ENCODE results near the gene SNX27. TPM values are rescaled to one million over a fixed set of nuclear protein-coding genes. Genes with fewer than 3 reads are reported as not detected.

The SNX27 gene
- total RNA-seq, 1 experiment from 2014 or later: 42.2 TPM

GRCh38 chr1:151604291-151604690 lies 7.6 kb upstream of the SNX27 start:
- H3K9me2 ChIP-seq (ENCODE audit: insufficient read depth): no peaks in the 10 kb centered on the region
- no TSS peak for BruUV-seq (replicated peaks)
- H3K36me3 ChIP-seq (ENCODE audit: control insufficient read depth in 1 of 2, insufficient read depth in 2 of 2, low read length in 2 of 2): no peaks in the 10 kb centered on the region
- intact Hi-C loops (cut with micrococcal nuclease): no loop called here
- H3K27me3 ChIP-seq (ENCODE audit: insufficient read depth, low read length): no peaks in the 10 kb centered on the region
- DNase-seq (ENCODE audit: low read depth, low spot score) (no peak), ATAC-seq (no peak)
- H3K9ac ChIP-seq (ENCODE audit: low read length): no peak overlapping the region
- ChIA-PET CTCF (interaction anchor here (3.8 kb wide), 1 partner anchor 10 kb away, joined by 13 read pairs; no protein-coding TSS in a partner anchor), RAD21 (ENCODE audit: low non-redundant PET in 1 of 2, low total read pairs in 2 of 2, uncharacterized antibody in 2 of 2, unreplicated experiment in 2 of 2) (interaction anchor here in 1 of 2 experiments (0.5 kb wide), 1 partner anchor 49 kb away, joined by 3 read pairs; no protein-coding TSS in a partner anchor), POLR2A (no interaction called here)
- TF ChIP-seq ZNF274 (IDR thresholded peaks at IDR 0.05; ENCODE audit: low read depth, low read length) (no peak), EZH2 (IDR thresholded peaks at IDR 0.05) (no peak), RAD21 (IDR thresholded peaks at IDR 0.05; ENCODE audit: low read depth) (no peak), FOSL1 (IDR thresholded peaks at IDR 0.05; ENCODE audit: low read depth) (no peak), POLR2AphosphoS5 (IDR thresholded peaks at IDR 0.05; ENCODE audit: low read depth, low read length) (no peak), ELF1 (IDR thresholded peaks at IDR 0.05; ENCODE audit: borderline replicate concordance, low read depth) (no peak), POLR2A (IDR thresholded peaks at IDR 0.05; ENCODE audit: borderline replicate concordance, extremely low read depth, insufficient read depth, insufficient read length) (no peak), JUND (IDR thresholded peaks at IDR 0.05) (no peak)
- TF ChIP-seq, protein P1, sequence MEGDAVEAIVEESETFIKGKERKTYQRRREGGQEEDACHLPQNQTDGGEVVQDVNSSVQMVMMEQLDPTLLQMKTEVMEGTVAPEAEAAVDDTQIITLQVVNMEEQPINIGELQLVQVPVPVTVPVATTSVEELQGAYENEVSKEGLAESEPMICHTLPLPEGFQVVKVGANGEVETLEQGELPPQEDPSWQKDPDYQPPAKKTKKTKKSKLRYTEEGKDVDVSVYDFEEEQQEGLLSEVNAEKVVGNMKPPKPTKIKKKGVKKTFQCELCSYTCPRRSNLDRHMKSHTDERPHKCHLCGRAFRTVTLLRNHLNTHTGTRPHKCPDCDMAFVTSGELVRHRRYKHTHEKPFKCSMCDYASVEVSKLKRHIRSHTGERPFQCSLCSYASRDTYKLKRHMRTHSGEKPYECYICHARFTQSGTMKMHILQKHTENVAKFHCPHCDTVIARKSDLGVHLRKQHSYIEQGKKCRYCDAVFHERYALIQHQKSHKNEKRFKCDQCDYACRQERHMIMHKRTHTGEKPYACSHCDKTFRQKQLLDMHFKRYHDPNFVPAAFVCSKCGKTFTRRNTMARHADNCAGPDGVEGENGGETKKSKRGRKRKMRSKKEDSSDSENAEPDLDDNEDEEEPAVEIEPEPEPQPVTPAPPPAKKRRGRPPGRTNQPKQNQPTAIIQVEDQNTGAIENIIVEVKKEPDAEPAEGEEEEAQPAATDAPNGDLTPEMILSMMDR (IDR thresholded peaks at IDR 0.05 in 2 of 3, conservative IDR thresholded peaks at IDR 0.05 in 1 of 3; ENCODE audit: borderline replicate concordance in 1 of 3, insufficient read depth in 1 of 3, low read depth in 2 of 3, low read length in 2 of 3): no peak
- H3K4me3 ChIP-seq (replicated peaks in 1 of 2; ENCODE audit: low read depth in 1 of 2, low read length in 2 of 2): no peak overlapping the region
- no peak overlapping the region for H2AFZ ChIP-seq (ENCODE audit: low read depth, low read length, poor library complexity, severe bottlenecking)
- peaks cover 5 to 28% of the 10 kb centered on the region in 2 experiments for H3K4me1 ChIP-seq (ENCODE audit: control insufficient read depth in 1 of 2, insufficient read depth in 2 of 2, low read length in 2 of 2)
- no peaks in the 10 kb centered on the region for H4K20me1 ChIP-seq (ENCODE audit: insufficient read depth)
- no peaks in the 10 kb centered on the region for H3K79me2 ChIP-seq (ENCODE audit: insufficient read depth, low read length)
- H3K27ac ChIP-seq (ENCODE audit: low read depth, low read length): no peak overlapping the region
- no peak overlapping the region for H3K4me2 ChIP-seq (ENCODE audit: low read length)
- no peaks in the 10 kb centered on the region for H3K9me3 ChIP-seq (ENCODE audit: control insufficient read depth in 1 of 2, insufficient read depth in 1 of 2, low read depth in 1 of 2, low read length in 2 of 2)

Data from HCT116 (cell line).